ENCODE results near the gene NPC2.
"Not testable (repeated sequence)": the region's sequence is repeated elsewhere in the genome, so short reads cannot be mapped to it uniquely, and the experiment has no call there.

Gene NPC2

DNA sequence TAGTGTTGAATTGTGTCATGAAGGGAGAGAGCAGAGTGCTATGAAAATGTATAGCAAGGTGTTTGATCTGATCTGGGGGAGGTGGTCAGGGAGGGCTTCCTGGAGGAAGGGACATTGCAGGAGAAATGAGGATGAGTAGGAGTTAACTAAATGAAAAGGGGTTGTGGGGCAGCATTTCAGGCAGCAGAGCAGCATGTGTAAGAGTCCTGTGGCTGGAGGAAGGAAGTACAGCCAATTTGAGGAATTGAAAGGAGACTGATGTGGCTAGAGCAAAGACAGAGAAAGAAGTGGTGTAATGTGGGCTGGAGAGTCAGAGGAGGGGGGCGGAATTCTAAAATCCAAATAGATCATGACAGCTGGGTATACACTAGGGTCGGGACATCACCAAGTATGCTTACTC lies 20.5 kb downstream of the NPC2 start:
- no peak for DNase-seq

DNA sequence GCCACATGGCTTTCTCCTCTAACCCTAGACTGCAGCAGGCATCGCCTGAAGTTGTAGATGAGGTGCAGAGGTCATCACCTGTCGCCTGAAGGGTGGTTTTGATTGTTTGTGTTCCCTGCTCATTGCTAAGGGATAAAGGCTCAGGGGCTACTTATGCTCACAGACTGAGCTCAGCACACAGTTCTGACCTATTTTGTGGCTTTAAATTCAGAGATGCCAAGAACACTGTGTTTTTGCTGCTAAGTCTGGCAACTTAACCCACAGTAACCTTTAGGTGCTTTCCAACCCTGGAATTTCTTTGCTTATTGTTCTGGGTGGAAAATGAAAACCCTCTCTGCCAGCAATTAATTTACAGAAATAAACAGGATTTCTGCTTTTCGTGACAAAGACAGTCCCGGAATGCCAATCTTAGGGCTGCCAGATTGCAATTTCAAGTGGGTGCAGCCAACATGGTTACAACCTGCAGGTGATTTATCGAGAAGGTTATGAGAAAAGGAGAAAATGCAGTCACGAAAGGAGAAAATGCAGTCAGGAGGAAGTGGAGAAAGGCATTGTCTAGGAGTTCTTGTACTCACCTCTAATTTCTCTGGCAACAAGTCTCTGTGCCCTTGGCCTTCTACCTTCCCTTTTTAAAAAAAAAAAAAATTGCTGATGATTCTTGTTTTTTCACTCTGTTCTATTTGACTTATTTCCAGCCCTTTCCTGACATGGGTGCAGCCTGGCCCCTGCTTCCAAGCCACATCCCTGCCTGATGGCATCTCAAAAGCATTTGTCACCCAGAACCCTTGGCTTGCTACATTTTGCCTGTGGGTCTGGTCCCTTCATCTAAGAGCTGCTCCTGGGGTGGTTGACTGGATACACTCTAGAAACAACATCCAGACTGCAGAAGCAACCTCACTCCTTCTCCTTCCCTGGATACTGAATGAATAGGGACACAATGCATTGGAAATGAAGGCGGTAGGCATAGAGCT lies 23.3 kb downstream of the NPC2 start:
- DNase-seq: peak in 1 of 58 donors; percentile 39

DNA sequence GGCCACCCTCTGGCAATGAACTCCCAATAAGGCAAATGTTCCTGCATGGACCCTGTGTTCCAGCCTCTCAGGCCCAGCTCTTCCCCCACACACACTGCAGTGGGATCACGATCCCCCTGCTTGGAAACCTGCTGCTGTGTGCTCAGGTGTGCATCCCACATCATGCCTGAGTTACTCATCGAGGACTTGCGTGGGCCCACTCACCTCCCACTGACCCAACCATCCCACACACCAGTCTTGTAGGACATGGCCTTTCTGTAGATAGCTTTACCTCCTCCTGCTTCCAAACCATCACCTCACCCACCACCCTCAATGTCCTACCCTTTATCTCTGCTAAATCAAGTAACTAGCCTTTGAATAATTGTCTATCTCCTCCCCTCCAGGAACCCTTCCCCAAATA lies 24.6 kb downstream of the NPC2 start:
- no peak for DNase-seq

DNA sequence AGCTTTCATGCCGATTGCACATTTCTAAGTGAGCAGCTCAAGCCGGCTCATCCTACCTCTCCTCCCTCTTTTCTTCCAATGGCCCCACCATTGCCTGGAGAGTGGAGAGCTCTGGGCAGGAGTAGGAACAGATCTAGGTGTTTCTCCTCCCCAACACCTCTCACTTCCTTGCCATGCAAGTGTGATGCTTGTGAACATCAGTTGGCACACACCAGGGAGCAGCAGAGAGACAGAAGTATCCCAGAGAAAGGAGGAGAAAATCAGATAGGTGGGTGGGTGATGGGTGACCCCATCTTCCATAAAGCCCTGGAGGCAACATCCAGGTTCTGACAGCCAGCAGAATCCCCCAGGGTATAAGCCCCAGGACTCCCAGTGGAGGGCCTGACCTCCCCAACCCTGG lies 27.8 kb downstream of the NPC2 start:
- DNase-seq: no peak

DNA sequence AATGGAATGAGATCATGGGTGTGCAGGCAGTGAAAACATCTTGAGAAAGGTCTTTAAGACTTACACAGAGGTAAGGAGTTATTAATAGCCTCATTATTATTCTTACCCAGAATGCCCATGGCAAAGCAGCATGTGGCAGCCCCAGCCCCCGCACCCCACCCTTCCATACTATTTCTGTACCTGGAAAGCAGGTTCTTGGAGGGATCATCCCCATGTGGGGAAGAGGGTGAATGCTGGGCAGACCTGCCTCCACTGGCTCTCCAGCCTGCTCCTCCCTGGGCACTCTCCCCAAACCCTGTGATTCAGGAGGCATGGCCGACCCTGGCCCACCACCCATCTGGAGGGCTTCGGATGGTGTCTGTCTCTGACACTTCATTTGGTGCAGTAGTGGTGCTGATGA lies 28.3 kb downstream of the NPC2 start:
- DNase-seq: peak in 1 of 58 donors; percentile 41

DNA sequence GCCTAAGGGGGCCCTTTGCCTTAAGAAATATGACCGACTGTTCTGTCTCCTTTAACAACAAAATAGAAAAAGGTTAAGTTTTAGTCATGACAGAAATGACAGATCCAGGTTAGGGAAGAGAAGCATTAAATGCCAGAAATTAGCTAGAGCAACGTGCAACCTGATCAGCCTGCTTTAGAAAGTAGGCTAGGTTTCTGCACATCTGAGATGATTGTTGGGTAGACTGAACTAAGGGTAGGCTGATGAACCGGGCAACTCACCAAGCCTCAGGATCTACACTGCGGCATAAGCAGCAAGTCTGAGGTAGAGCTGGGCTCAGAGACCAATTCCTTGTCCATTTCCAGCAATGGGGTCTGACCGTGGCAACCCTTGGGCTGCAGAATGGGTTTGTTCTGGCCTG lies 29.4 kb downstream of the NPC2 start:
- DNase-seq: no peak

DNA sequence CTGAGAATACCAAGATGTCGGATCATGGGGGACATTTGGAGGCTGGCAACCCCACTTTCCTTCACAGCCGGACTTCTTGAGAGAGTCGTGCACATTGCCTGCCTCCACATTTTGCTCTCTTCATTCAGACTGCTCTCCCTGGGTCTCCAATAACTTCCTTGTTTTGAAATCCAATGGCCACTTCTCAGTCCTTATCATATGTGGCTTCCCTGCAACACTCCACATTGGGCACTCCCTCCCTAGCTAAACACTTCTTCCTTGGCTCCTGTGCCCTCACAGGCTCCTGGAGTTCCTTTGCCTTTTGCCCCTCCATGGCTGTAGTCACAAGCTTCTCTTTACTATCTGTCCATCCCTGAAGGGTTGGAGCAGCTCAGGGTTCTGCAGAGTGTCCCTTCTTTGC lies 30.1 kb downstream of the NPC2 start:
- no peak for DNase-seq

DNA sequence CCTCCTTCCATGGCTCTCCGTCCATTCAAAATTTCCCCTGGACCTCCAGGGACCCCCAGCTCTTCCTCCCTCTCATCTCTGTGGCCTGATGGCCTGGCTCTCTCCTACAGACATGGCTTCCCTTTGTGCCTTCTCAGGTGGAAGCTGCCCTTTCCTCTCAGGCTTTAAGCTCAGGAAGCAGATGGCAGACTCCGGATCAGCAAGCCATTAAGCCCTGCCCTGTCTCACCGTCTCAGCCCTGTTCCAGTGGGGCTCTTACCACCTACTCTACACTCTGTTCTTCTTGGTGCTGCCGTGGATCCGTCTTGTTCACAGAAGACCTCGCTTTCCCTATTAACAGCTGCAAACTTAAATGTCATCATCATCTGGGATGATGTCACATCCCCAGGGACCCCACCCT lies 33.1 kb downstream of the NPC2 start:
- DNase-seq: no peak

DNA sequence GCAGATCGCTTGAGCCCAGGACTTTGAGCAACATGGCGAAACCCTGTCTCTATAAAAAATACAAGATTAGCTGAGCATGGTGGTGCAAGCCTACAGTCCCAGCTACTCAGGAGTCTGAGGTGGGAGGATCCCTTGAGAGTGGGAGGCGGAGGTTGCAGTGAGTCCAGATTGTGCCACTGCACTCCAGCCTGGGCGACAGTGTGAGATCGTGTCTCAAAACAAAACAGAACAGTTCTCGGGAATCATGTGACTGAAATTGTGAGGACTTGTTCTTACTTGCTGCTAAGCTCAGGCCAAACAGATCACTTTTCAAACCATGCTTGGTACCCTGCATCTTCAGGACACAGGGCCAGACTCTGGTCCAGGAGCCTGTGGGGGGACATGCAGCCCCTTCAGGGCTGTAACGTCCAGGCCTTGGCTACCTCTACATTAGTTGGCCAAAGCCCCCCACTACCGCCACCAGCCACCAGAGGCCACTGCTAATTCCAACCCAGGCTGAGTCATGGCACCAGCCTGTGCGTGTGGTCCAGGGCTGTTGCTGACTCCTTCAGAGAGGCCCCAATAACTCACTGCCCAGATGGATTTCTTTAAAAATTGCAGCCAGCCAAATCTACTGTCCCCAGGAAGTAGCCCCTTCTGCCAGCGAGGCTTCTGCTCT lies 33.7 kb downstream of the NPC2 start:
- DNase-seq: peak in 1 of 58 donors; percentile 6

DNA sequence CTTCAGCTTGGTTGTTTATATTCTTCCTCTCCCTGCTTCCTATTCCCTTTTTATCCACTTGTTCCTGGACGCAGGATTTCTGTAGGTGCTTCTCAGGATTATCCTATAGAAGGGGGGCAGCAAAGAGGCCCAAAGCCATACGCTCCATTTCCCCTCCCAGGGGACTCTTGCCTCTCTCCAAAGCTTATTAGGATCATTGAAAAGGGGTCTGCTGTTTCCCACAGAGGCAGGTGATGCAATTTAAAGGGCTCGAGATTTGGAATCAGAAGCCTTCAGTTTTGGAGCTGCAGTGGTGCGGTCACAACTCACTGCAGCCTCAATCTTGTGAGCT lies 35.6 kb downstream of the NPC2 start:
- DNase-seq: no peak

DNA sequence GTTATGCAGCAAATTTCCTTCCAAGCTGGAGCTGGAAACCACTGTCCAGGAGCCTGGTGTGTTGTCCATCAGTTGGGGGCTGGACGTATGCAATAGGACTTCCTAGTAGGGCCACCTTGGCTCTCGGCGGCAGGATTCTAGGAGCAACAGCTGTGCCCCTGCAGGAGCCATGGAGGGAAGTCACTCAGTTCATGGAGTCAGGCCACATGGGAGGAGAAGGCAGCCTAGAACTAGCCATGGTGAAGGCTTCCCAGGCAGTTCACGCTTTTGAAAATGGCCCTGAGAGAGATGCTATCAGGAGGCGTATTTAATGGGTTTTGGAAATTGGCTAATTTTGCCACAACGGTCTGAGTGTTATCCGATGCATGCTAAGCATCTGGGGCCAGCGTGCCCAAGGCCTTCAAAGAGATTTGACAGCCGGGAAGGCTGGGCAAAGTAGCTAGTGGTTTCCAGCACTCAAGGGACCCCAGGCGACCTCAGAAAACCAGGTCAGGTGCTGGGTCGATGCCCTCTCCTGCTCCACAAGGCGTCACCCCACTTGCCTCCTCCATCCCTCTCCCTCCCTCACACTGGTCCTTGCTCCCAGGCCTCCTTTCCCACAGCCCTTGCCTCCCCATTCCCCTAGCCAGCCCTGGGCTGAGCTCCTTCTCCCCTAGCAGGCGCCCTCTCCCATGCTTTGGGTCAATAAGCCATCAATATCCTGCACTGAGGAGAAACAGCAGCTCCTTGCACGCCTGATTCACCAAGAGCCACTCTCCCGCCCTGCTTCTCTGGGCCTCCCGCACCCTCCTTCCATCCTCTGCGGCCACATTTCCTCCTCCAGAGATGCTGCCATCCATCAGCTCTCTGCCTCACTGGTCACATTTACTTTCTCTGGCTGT lies 36.2 kb downstream of the NPC2 start:
- DNase-seq: no peak

DNA sequence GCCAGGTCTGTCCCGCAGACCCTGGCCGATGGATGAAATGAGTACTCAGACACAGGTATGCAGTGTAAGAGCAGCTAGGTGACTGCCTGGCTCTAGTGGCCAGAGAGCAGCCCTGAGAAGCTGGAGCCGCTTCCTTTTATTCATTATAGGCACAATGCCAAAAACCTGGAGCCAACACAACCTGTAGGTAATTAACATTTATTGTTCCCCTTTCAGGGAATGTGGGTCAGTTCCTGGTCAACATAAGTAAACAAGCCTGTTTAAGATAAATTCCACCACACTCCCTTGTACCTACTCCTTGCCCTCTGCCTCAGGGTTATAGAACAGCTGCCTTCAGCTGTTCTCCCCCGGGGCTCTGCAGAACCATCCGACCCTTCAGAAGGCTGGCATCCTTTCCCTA lies 38.7 kb downstream of the NPC2 start:
- DNase-seq: not testable (repeated sequence)

DNA sequence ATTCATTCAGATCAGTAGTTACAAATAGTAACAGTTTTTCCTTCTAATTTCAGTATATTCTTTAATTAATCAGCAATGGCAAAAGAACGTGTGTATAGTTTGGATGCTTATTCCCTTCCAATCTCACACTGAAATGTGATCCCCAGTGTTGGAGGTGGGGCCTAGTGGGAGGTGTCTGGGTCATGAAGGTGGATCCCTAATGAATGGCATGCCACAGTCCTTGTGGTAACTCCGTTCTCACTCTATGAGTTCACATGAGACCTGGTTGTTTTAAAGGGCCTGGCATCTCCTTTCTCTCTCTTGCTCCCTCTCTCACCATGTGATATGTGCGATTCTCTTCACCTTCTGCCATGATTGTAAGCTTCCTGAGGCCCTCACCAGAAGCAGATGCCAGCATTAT lies 48.2 kb downstream of the NPC2 start:
- no peak for DNase-seq

DNA sequence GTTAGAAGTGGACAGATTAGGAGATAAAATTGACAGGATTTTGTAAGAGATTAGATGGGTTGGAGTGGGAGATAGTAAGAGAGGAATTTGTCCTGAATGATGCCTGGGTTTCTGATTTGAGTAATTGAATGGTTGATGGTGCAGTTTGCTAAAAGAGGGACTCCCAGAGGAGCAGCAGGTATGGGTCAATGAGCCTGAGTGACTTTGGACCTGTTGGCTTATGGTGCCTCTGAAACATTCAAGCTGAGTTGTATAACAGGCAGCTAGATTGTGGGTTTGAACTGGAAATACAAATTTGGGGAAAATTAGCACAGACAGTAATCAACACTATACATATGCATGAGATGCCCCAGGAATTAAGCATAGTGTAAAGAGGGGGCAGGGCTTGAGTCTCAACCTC lies 50.3 kb downstream of the NPC2 start:
- no peak for DNase-seq

DNA sequence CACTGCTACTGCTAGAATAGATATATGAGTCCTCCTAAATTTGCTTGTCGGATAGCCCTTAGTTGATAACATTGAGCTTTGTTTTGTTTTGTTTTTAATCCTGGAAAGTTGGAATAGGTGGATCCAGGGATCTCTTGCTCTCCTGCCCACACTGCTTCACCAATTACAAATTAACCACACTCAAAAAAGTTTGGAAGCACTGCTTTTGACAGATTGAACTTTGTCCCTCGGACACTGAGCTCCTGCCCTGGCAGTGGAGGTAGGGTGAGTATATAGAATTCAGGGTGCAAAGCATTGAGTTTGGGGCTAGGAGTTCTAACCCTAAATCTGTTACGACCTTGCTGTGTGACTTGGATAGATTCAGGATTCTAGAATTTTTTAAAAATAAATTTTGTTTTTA lies 52.0 kb downstream of the NPC2 start:
- no peak for DNase-seq

DNA sequence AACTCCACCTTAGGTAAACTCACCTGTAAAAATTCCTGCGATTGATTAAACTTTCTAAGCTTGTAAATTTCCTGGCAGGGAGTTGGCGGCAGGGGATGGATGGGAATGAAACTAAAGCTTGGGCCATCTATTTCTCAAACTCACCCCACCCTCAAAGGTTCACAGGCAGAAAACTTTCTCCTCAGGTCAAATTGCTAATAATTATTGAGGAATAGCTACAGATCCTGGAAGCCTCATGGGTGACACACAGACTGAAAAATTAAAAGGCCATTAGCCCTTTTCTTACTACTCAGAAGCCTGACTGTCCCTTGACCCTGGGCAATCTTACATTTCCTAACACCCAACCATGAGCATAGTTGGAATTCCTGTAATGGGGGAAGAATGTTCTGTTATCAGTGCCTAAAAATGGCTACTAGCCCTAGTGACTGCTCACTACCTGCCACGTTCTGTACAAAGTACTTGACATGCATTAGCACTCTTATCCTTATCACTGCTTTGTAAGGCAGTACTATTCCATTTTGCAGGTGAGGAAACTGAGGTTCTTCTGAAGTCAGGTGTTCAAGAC lies 54.7 kb downstream of the NPC2 start:
- no peak for DNase-seq

DNA sequence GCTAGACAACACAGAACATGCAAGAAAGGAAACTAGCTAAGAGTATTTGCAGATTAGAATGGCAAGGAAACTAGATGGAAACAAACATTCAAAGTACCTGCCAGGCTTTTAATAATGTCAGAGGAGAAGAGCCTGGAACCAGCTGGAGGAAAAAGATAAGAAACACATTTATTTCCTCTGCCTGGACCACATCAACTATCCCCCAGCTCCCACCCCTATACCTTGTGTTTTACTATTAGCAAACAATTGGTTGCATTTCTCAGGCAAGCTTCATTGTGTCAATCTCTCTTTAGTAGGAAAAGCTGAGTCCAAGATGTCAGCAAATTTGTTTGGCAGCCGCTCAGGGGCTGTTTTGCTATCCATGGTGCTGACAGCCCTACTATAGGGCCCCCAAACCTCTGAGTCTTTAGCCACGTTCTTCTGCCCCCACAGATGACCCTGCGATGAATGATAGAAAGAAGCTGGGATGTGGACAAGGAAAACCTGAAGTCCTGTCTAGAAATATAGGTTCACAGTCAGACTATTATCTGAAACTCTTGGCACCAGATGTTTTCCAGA lies 55.5 kb downstream of the NPC2 start:
- no peak for DNase-seq

DNA sequence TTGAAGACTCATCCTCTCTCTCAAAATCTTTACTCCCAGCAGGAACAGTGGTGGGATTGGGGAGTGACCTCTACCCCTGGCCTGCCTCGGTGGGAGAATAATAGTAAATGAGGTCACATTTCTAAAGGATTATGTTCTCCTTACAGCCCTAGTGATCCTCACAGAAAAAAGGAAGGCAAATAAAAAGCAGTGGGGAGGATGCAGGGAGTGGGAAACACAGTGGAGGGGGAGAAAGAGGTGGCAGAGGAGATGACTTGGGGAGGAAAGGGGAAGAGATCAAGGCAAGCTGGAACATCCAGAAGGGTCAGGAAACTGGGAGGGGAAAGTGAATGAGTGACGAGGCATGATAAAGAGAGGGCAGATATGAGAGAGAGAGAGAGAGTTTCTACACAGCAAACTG lies 58.8 kb downstream of the NPC2 start:
- no peak for DNase-seq

DNA sequence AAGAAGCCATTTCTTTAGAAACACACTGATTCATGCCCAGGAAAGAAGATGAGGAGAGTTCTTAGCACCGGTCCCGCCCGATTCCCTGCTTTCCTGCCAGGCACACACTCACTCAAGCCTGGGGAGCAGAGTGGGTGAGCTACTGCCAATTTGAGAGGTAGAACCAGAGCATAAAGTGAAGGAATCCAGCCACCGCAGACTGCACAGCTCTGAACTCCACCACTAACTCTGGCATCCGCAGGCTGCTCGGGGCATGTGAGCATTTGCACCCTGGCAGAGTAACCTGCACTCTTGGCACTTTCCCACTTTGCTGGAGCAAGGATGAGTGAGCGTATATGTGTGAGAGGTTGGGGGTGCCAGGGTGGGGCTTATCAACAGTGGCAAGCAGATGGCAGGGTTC lies 63.1 kb downstream of the NPC2 start:
- peak in 1 of 58 donors; percentile 35 for DNase-seq
